ENCODE data around the gene RBL1.
A peak's percentile ranks its signal among the peaks of the same experiment; 100 is the strongest.
"Not testable (repeated sequence)": the region's sequence is repeated elsewhere in the genome, so short reads cannot be mapped to it uniquely, and the experiment has no call there.

RBL1 gene

GRCh38 chr20:37053230-37053950, 42.4 kb downstream of the RBL1 start:
- TF ChIP-seq CTCF (IDR thresholded peaks at IDR 0.05; ENCODE audit: borderline replicate concordance, control extremely low read depth, extremely low read depth, insufficient read depth, missing control alignments) = no peak
- DNase-seq (ENCODE audit: low spot score) = no peak
- in situ Hi-C loops (cut with MboI; ENCODE audit: low sequenced_read_pairs, unreplicated experiment) = no loop called here

- in situ Hi-C loops (cut with MboI; ENCODE audit: low sequenced_read_pairs, unreplicated experiment) = no loop called here
- DNase-seq (ENCODE audit: low spot score) = peak; percentile 46
These were observed 52.5 kb downstream of the RBL1 start for GRCh38 chr20:37042986-37043972.

GRCh38 chr20:37039366-37039765, 56.4 kb downstream of the RBL1 start:
- DNase-seq (ENCODE audit: low spot score); in situ Hi-C loops (cut with MboI; ENCODE audit: low sequenced_read_pairs, unreplicated experiment): not testable (repeated sequence)

More at GRCh38 chr20:37042986-37043972, 52.5 kb downstream of the RBL1 start:
- no peak for TF ChIP-seq CTCF (IDR thresholded peaks at IDR 0.05; ENCODE audit: borderline replicate concordance, control extremely low read depth, extremely low read depth, insufficient read depth, missing control alignments)

- in situ Hi-C loops (cut with MboI; ENCODE audit: low sequenced_read_pairs, unreplicated experiment) = no loop called here
- no peak for DNase-seq (ENCODE audit: low spot score)
These were observed 63.7 kb downstream of the RBL1 start for GRCh38 chr20:37032077-37032476.

GRCh38 chr20:37020636-37021035, 75.2 kb downstream of the RBL1 start:
- TF ChIP-seq CTCF (IDR thresholded peaks at IDR 0.05; ENCODE audit: borderline replicate concordance, control extremely low read depth, extremely low read depth, insufficient read depth, missing control alignments) = no peak
- in situ Hi-C loops (cut with MboI; ENCODE audit: low sequenced_read_pairs, unreplicated experiment) = no loop called here
- no peak for DNase-seq (ENCODE audit: low spot score)

More at GRCh38 chr20:37032077-37032476, 63.7 kb downstream of the RBL1 start:
- no peak for TF ChIP-seq CTCF (IDR thresholded peaks at IDR 0.05; ENCODE audit: borderline replicate concordance, control extremely low read depth, extremely low read depth, insufficient read depth, missing control alignments)

- in situ Hi-C loops (cut with MboI; ENCODE audit: low sequenced_read_pairs, unreplicated experiment); DNase-seq (ENCODE audit: low spot score): not testable (repeated sequence)
These were observed 83.2 kb downstream of the RBL1 start for GRCh38 chr20:37012631-37013030.

- in situ Hi-C loops (cut with MboI; ENCODE audit: low sequenced_read_pairs, unreplicated experiment); DNase-seq (ENCODE audit: low spot score): not testable (repeated sequence)
These were observed 83.9 kb downstream of the RBL1 start for GRCh38 chr20:37011858-37012257.

- TF ChIP-seq CTCF (IDR thresholded peaks at IDR 0.05; ENCODE audit: borderline replicate concordance, control extremely low read depth, extremely low read depth, insufficient read depth, missing control alignments) = no peak
- in situ Hi-C loops (cut with MboI; ENCODE audit: low sequenced_read_pairs, unreplicated experiment) = no loop called here
- no peak for DNase-seq (ENCODE audit: low spot score)
These were observed 84.7 kb downstream of the RBL1 start for GRCh38 chr20:37011147-37011546.

All from GM13976 (cell line).